ENCODE results near the gene LRRC63. TPM values are rescaled to one million over a fixed set of nuclear protein-coding genes. Genes with fewer than 3 reads are reported as not detected.
A peak's percentile ranks its signal among the peaks of the same experiment; 100 is the strongest.

Gene LRRC63
- total RNA-seq, 5 donors from 2014 or later (not counting 1 experiment from before 2014, with no cell fraction given), result 0.43 to 0.82 (median 0.54) TPM

GRCh38 chr13:46289260-46289955 lies 77.7 kb downstream of the LRRC63 start:
- Mint-ChIP-seq H3K4me3 (no peak overlapping the region), H3K4me1 (peaks cover 21 to 25% (median 23%) of the 10 kb centered on the region in 3 donors), H3K27me3 (no peaks in the 10 kb centered on the region), H3K9me3 (no peaks in the 10 kb centered on the region), H3K36me3 (no peaks in the 10 kb centered on the region), H3K27ac (no peak overlapping the region)
- H3K4me3 ChIP-seq (ENCODE audit: control insufficient read depth in 1 of 2, extremely low read depth in 1 of 2, low read length in 1 of 2), result no peak overlapping the region
- DNase-seq (no peak), ATAC-seq (replicated peaks in 1 of 4) (no peak)
- no peaks in the 10 kb centered on the region for H3K9me3 ChIP-seq
- no CpG with 5 or more reads among the region's 4 CpGs for WGBS (ENCODE audit: insufficient coverage)
- H3K27ac ChIP-seq (ENCODE audit: low read length), result no peak overlapping the region
- ChIA-PET CTCF (interaction anchor here (1.1 to 2.7 kb wide), 7 partner anchors 10 to 163 kb away, joined by 4 to 20 read pairs (median 6); no protein-coding TSS in a partner anchor), POLR2A (interaction anchor here in 1 of 2 donors (0.5 kb wide), 1 partner anchor 128 kb away, joined by 4 read pairs; no protein-coding TSS in a partner anchor)
- H3K4me1 ChIP-seq (ENCODE audit: control insufficient read depth in 1 of 2, extremely low read depth in 1 of 2, insufficient read depth in 2 of 2, low read length in 2 of 2), result peaks cover 7% of the 10 kb centered on the region in 2 experiments
- no peaks in the 10 kb centered on the region for H3K27me3 ChIP-seq (replicated peaks in 1 of 2; ENCODE audit: control insufficient read depth in 2 of 2, extremely low read depth in 1 of 2, insufficient read depth in 2 of 2, low read length in 1 of 2)
- H3K36me3 ChIP-seq (ENCODE audit: control insufficient read depth in 2 of 2, extremely low read depth in 1 of 2, insufficient read depth in 1 of 2, low read length in 1 of 2), result no peaks in the 10 kb centered on the region

DNA sequence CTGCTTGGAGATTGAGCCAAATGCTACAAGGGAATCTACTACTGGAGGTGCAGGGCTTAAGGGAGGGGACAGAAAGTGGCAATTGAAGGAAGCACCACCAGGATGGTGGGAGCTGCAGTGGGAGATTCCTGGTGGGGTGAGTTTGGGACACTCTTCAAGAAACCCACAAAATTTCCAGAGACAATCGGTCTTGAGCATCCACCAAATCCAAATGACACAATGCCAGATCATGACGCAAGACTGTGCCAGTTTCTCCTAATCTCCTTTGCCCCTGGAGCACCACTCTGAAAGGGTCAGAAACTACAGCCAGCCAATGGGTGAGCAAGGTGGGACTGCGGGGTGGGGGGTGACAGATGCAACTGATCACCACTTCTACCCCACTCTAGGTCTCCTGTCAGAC lies 78.7 kb downstream of the LRRC63 start:
- Histone ChIP-seq H3K36me3 (ENCODE audit: control insufficient read depth in 2 of 2, extremely low read depth in 1 of 2, insufficient read depth in 1 of 2, low read length in 1 of 2) (no peaks in the 10 kb centered on the region), H3K4me1 (ENCODE audit: control insufficient read depth in 1 of 2, extremely low read depth in 1 of 2, insufficient read depth in 2 of 2, low read length in 2 of 2) (peaks cover 15% of the 10 kb centered on the region in 2 experiments), H3K27ac (ENCODE audit: low read length) (no peak overlapping the region), H3K4me3 (ENCODE audit: control insufficient read depth in 1 of 2, extremely low read depth in 1 of 2, low read length in 1 of 2) (no peak overlapping the region), H3K9me3 (no peaks in the 10 kb centered on the region), H3K27me3 (replicated peaks in 1 of 2; ENCODE audit: control insufficient read depth in 2 of 2, extremely low read depth in 1 of 2, insufficient read depth in 2 of 2, low read length in 1 of 2) (no peaks in the 10 kb centered on the region)
- ChIA-PET CTCF (interaction anchor here (1.0 to 2.7 kb wide), 7 partner anchors 9 to 129 kb away, joined by 4 to 20 read pairs (median 6); no protein-coding TSS in a partner anchor), POLR2A (no interaction called here)
- Mint-ChIP-seq H3K9me3 (no peaks in the 10 kb centered on the region), H3K36me3 (no peaks in the 10 kb centered on the region), H3K4me3 (no peak overlapping the region), H3K4me1 (peaks cover 31 to 34% (median 32%) of the 10 kb centered on the region in 3 donors), H3K27ac (peak overlapping the region in 1 of 2 donors; percentile 34), H3K27me3 (no peaks in the 10 kb centered on the region)
- no CpG with 5 or more reads among the region's 3 CpGs for WGBS (ENCODE audit: insufficient coverage)
- ATAC-seq (replicated peaks in 1 of 4) (no peak), DNase-seq (no peak)

GRCh38 chr13:46293436-46293835 lies 81.7 kb downstream of the LRRC63 start:
- ChIA-PET CTCF (interaction anchor here (1.1 to 2.5 kb wide), 3 partner anchors 28 to 133 kb away, joined by 3 to 7 read pairs (median 4); partner anchors contain the start of gene LRRC63 (in 1 of the 2)), POLR2A (interaction anchor here in 1 of 2 donors (0.5 to 1.4 kb wide), 4 partner anchors 82 to 1020 kb away, joined by 3 to 6 read pairs (median 4); no protein-coding TSS in a partner anchor)
- H3K9me3 ChIP-seq, result no peaks in the 10 kb centered on the region
- DNase-seq (no peak), ATAC-seq (replicated peaks in 1 of 4) (no peak)
- Mint-ChIP-seq H3K4me1 (peaks cover 60 to 64% (median 62%) of the 10 kb centered on the region in 3 donors), H3K36me3 (no peaks in the 10 kb centered on the region), H3K9me3 (no peaks in the 10 kb centered on the region), H3K4me3 (peak overlapping the region in 1 of 3 donors; percentile 13), H3K27me3 (no peaks in the 10 kb centered on the region), H3K27ac (peak overlapping the region; percentile 90 to 92)
- no peaks in the 10 kb centered on the region for H3K36me3 ChIP-seq (ENCODE audit: control insufficient read depth in 2 of 2, extremely low read depth in 1 of 2, insufficient read depth in 1 of 2, low read length in 1 of 2)
- no peak overlapping the region for H3K4me3 ChIP-seq (ENCODE audit: control insufficient read depth in 1 of 2, extremely low read depth in 1 of 2, low read length in 1 of 2)
- no CpG with 5 or more reads among the region's 3 CpGs for WGBS (ENCODE audit: insufficient coverage)
- peak overlapping the region; percentile 23 for H3K27ac ChIP-seq (ENCODE audit: low read length)
- H3K4me1 ChIP-seq (ENCODE audit: control insufficient read depth in 1 of 2, extremely low read depth in 1 of 2, insufficient read depth in 2 of 2, low read length in 2 of 2), result peaks cover 33 to 40% of the 10 kb centered on the region in 2 experiments
- H3K27me3 ChIP-seq (replicated peaks in 1 of 2; ENCODE audit: control insufficient read depth in 2 of 2, extremely low read depth in 1 of 2, insufficient read depth in 2 of 2, low read length in 1 of 2), result no peaks in the 10 kb centered on the region

GRCh38 chr13:46295491-46296114 lies 83.9 kb downstream of the LRRC63 start:
- no peaks in the 10 kb centered on the region for H3K27me3 Mint-ChIP-seq
- CTCF ChIA-PET, result interaction anchor here (0.5 to 3.2 kb wide), 21 partner anchors 9 to 169 kb away, joined by 3 to 32 read pairs (median 4); partner anchors contain the start of genes LCP1 (in 1 of the 2) and LRRC63 (in 1 of the 2)
- peak overlapping the region; percentile 6 to 11 for H3K4me3 ChIP-seq (ENCODE audit: control insufficient read depth in 1 of 2, extremely low read depth in 1 of 2, low read length in 1 of 2)

DNA sequence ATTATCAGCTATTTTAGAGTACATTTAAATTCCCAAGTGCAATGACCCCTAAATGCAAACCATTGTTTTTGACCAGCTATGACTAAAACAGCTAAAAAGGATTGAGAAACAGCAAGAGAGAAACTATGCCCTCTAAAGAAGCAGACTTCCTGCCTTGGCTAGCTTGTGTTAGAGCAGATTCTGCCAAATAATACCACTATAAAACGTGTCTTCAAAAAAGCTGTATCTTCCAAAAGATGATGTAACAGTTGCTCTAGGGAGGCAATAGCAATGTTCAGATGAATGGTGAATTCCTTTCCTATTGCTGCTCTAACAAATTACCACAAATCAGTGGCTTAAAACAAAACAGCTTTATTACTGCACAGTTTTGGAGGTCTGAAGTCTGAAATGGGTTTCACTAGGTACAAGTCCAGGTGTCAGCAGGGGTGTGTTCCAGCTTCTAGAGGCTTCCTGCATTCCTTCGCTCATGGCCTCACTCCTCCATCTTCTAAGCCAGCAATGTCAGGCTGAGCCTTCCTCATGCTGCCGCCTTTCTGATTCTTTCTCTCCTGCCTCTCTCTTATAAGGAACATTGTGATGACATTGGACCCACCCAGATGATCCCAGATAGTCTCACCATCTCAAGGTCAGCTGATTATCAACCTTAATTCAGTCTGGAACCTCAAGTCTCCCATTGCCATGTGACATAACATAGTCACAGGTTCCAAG lies 84.5 kb downstream of the LRRC63 start:
- Mint-ChIP-seq H3K9me3 (peaks cover 0 to 8% (median 4%) of the 10 kb centered on the region in 3 donors), H3K36me3 (peaks cover 4% of the 10 kb centered on the region), H3K4me1 (peaks cover 61 to 66% (median 61%) of the 10 kb centered on the region in 3 donors), H3K27ac (peak overlapping the region; percentile 96 to 99), H3K4me3 (peak overlapping the region; percentile 50 to 68 (median 61)), H3K27me3 (no peaks in the 10 kb centered on the region)
- ChIA-PET CTCF (interaction anchor here (0.5 to 3.2 kb wide), 20 partner anchors 8 to 170 kb away, joined by 3 to 32 read pairs (median 5); partner anchors contain the start of genes LCP1 (in 1 of the 2) and LRRC63 (in 1 of the 2)), POLR2A (interaction anchor here (0.6 to 1.2 kb wide), 5 partner anchors 17 to 285 kb away, joined by 4 to 11 read pairs (median 7); no protein-coding TSS in a partner anchor)
- no peaks in the 10 kb centered on the region for H3K9me3 ChIP-seq
- WGBS (ENCODE audit: insufficient coverage), result 71% methylated on average over 2 of the region's 3 CpGs
- H3K27ac ChIP-seq (ENCODE audit: low read length), result peak overlapping the region; percentile 86
- peak overlapping the region; percentile 6 to 11 for H3K4me3 ChIP-seq (ENCODE audit: control insufficient read depth in 1 of 2, extremely low read depth in 1 of 2, low read length in 1 of 2)
- no peaks in the 10 kb centered on the region for H3K36me3 ChIP-seq (ENCODE audit: control insufficient read depth in 2 of 2, extremely low read depth in 1 of 2, insufficient read depth in 1 of 2, low read length in 1 of 2)
- DNase-seq, result peak in 9 of 35 experiments; percentile 17 to 72 (median 30)
- H3K27me3 ChIP-seq (replicated peaks in 1 of 2; ENCODE audit: control insufficient read depth in 2 of 2, extremely low read depth in 1 of 2, insufficient read depth in 2 of 2, low read length in 1 of 2), result no peaks in the 10 kb centered on the region
- peaks cover 36 to 40% of the 10 kb centered on the region in 2 experiments for H3K4me1 ChIP-seq (ENCODE audit: control insufficient read depth in 1 of 2, extremely low read depth in 1 of 2, insufficient read depth in 2 of 2, low read length in 2 of 2)
- ATAC-seq (replicated peaks in 1 of 4), result peak; percentile 67 to 71 (median 68)

More at GRCh38 chr13:46295491-46296114, 83.9 kb downstream of the LRRC63 start:
- Histone ChIP-seq H3K27me3 (replicated peaks in 1 of 2; ENCODE audit: control insufficient read depth in 2 of 2, extremely low read depth in 1 of 2, insufficient read depth in 2 of 2, low read length in 1 of 2) (no peaks in the 10 kb centered on the region), H3K27ac (ENCODE audit: low read length) (peak overlapping the region; percentile 86), H3K9me3 (no peaks in the 10 kb centered on the region), H3K4me1 (ENCODE audit: control insufficient read depth in 1 of 2, extremely low read depth in 1 of 2, insufficient read depth in 2 of 2, low read length in 2 of 2) (peaks cover 36 to 40% of the 10 kb centered on the region in 2 experiments), H3K36me3 (ENCODE audit: control insufficient read depth in 2 of 2, extremely low read depth in 1 of 2, insufficient read depth in 1 of 2, low read length in 1 of 2) (no peaks in the 10 kb centered on the region)
- 0% methylated on average over 4 of the region's 7 CpGs for WGBS (ENCODE audit: insufficient coverage)
- Mint-ChIP-seq H3K27ac (peak overlapping the region; percentile 96 to 99), H3K4me3 (peak overlapping the region; percentile 50 to 68 (median 61)), H3K36me3 (peaks cover 4% of the 10 kb centered on the region), H3K9me3 (peaks cover 0 to 8% (median 4%) of the 10 kb centered on the region in 3 donors), H3K4me1 (peaks cover 61 to 66% (median 61%) of the 10 kb centered on the region in 3 donors)
- POLR2A ChIA-PET, result interaction anchor here (0.6 to 1.2 kb wide), 5 partner anchors 18 to 286 kb away, joined by 4 to 11 read pairs (median 7); no protein-coding TSS in a partner anchor
- DNase-seq (peak; percentile 31 to 92 (median 79)), ATAC-seq (replicated peaks in 1 of 4) (peak; percentile 90 to 91 (median 90))

Measured in T-cell (primary cell).